ENCODE data around the gene PHKG1. TPM values are rescaled to one million over a fixed set of nuclear protein-coding genes. Genes with fewer than 3 reads are reported as not detected.

The PHKG1 gene
- polyA plus RNA-seq, 1 donor (not counting 4 experiments of a cell fraction or from before 2014, with no cell fraction given): 0.25 TPM

DNA sequence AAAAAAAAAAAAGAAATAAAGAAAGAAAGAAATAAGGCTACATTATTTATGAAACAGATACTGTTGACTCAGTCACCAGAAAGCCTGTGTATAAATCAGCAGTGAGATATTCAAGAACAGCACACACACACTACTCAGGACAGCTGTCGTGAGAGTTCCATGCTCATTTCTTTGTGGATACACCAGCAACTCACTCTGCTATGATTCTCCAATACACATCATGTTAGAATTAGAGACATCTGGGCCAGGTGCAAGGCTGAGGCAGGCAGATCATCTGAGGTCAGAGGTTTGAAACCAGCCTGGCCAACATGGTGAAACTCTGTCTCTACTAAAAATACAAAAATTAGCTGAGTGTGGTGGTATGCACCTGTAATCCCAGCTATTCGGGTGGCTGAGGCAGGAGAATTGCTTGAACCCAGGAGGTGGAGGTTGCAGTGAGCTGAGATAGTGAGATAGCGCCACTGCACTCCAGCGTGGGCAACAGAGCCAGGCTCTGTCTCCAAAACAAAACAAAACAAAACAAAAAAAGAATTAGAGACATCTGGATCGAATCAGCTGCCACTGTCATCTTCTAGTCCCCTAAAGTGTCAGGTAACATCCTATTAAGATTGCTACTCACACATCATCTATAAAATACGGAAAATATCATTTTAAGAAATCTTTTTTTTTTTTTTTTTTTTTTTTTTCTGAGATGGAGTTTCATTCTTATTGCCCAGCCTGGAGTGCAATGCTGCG lies 34.7 kb upstream of the PHKG1 start:
- FAIRE-seq (no peak), DNase-seq (ENCODE audit: low read depth, low spot score) (no peak)
- Histone ChIP-seq H3K4me3 (ENCODE audit: control insufficient read depth in 2 of 3, extremely low read depth in 1 of 3, insufficient read depth in 2 of 3, low read depth in 1 of 3, low read length in 3 of 3) (no peak overlapping the region), H3K4me1 (ENCODE audit: control insufficient read depth, extremely low read depth, insufficient read depth, low read length) (no peaks in the 10 kb centered on the region), H3K36me3 (ENCODE audit: control insufficient read depth in 2 of 2, extremely low read depth in 1 of 2, insufficient read depth in 2 of 2, low read length in 2 of 2) (no peaks in the 10 kb centered on the region), H3K79me2 (ENCODE audit: control insufficient read depth, insufficient read depth, low read length) (no peaks in the 10 kb centered on the region), H3K9ac (ENCODE audit: control insufficient read depth, extremely low read depth, insufficient read depth, low read length) (no peak overlapping the region), H3K4me2 (ENCODE audit: control insufficient read depth, extremely low read depth, insufficient read depth, low read depth, low read length) (no peak overlapping the region), H3K9me3 (ENCODE audit: control insufficient read depth, low read depth, low read length) (no peaks in the 10 kb centered on the region), H2AFZ (ENCODE audit: control insufficient read depth, low read length) (no peak overlapping the region), H3K27me3 (ENCODE audit: control insufficient read depth, extremely low read depth, insufficient read depth, low read length) (no peaks in the 10 kb centered on the region), H4K20me1 (ENCODE audit: control insufficient read depth, extremely low read depth, insufficient read depth, low read length) (no peaks in the 10 kb centered on the region), H3K27ac (ENCODE audit: control insufficient read depth, insufficient read depth, low read length) (no peak overlapping the region), H3K9me1 (ENCODE audit: control insufficient read depth, extremely low read depth, insufficient read depth, low read length) (no peaks in the 10 kb centered on the region)
- dilution Hi-C loops (cut with MboI; ENCODE audit: extremely low pct_ligation_motif_present, low sequenced_read_pairs): no loop called here
- TF ChIP-seq, protein P1, sequence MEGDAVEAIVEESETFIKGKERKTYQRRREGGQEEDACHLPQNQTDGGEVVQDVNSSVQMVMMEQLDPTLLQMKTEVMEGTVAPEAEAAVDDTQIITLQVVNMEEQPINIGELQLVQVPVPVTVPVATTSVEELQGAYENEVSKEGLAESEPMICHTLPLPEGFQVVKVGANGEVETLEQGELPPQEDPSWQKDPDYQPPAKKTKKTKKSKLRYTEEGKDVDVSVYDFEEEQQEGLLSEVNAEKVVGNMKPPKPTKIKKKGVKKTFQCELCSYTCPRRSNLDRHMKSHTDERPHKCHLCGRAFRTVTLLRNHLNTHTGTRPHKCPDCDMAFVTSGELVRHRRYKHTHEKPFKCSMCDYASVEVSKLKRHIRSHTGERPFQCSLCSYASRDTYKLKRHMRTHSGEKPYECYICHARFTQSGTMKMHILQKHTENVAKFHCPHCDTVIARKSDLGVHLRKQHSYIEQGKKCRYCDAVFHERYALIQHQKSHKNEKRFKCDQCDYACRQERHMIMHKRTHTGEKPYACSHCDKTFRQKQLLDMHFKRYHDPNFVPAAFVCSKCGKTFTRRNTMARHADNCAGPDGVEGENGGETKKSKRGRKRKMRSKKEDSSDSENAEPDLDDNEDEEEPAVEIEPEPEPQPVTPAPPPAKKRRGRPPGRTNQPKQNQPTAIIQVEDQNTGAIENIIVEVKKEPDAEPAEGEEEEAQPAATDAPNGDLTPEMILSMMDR (optimal IDR thresholded peaks at IDR 0.05 in 1 of 3, IDR thresholded peaks at IDR 0.05 in 1 of 3, conservative IDR thresholded peaks at IDR 0.05 in 1 of 3; ENCODE audit: extremely low read depth in 1 of 3, insufficient read depth in 2 of 3, low read length in 3 of 3): no peak
- no peak for TF ChIP-seq EZH2 (IDR thresholded peaks at IDR 0.05; ENCODE audit: low read length)

DNA sequence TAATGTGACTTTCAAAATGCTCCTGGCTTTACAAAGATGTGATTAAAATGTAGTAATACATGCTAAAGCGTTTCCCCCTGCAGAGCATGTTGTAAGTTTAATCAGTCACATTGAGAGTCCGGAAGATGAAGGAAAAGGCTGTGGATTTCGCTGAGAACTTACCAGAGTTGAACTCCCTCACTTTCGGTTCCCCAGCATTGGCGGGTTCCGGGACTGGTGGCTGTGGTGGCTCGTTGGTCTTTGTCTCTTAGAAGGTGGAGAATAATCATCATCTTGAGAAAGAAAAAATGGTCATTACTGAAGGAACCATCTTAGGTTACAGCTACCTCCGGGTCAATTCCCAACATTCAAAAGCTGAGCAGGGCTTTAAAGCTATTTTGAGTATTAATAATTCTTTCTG lies 33.1 kb upstream of the PHKG1 start:
- DNase-seq (ENCODE audit: low read depth, low spot score): no peak
- Histone ChIP-seq H3K9me1 (ENCODE audit: control insufficient read depth, extremely low read depth, insufficient read depth, low read length) (no peaks in the 10 kb centered on the region), H3K4me1 (ENCODE audit: control insufficient read depth, extremely low read depth, insufficient read depth, low read length) (no peaks in the 10 kb centered on the region), H3K79me2 (ENCODE audit: control insufficient read depth, insufficient read depth, low read length) (no peaks in the 10 kb centered on the region), H4K20me1 (ENCODE audit: control insufficient read depth, extremely low read depth, insufficient read depth, low read length) (no peaks in the 10 kb centered on the region), H3K9me3 (ENCODE audit: control insufficient read depth, low read depth, low read length) (no peaks in the 10 kb centered on the region), H3K4me2 (ENCODE audit: control insufficient read depth, extremely low read depth, insufficient read depth, low read depth, low read length) (no peak overlapping the region), H3K27ac (ENCODE audit: control insufficient read depth, insufficient read depth, low read length) (no peak overlapping the region), H3K4me3 (ENCODE audit: control insufficient read depth in 2 of 3, extremely low read depth in 1 of 3, insufficient read depth in 2 of 3, low read depth in 1 of 3, low read length in 3 of 3) (no peak overlapping the region), H3K9ac (ENCODE audit: control insufficient read depth, extremely low read depth, insufficient read depth, low read length) (no peak overlapping the region), H3K27me3 (ENCODE audit: control insufficient read depth, extremely low read depth, insufficient read depth, low read length) (no peaks in the 10 kb centered on the region), H2AFZ (ENCODE audit: control insufficient read depth, low read length) (no peak overlapping the region), H3K36me3 (ENCODE audit: control insufficient read depth in 2 of 2, extremely low read depth in 1 of 2, insufficient read depth in 2 of 2, low read length in 2 of 2) (no peaks in the 10 kb centered on the region)
- no peak for TF ChIP-seq EZH2 (IDR thresholded peaks at IDR 0.05; ENCODE audit: low read length)
- TF ChIP-seq, protein P1 (optimal IDR thresholded peaks at IDR 0.05 in 1 of 3, IDR thresholded peaks at IDR 0.05 in 1 of 3, conservative IDR thresholded peaks at IDR 0.05 in 1 of 3; ENCODE audit: extremely low read depth in 1 of 3, insufficient read depth in 2 of 3, low read length in 3 of 3): no peak
- no peak for FAIRE-seq
- dilution Hi-C loops (cut with MboI; ENCODE audit: extremely low pct_ligation_motif_present, low sequenced_read_pairs): no loop called here
